Fibroblast of lung (primary cell): Measurements from ENCODE around the gene ARHGEF7. TPM values are rescaled to one million over a fixed set of nuclear protein-coding genes. Genes with fewer than 3 reads are reported as not detected.

Source experiments
- DNase-seq, 2 donors: peaks; one replicate each; pipeline versions ENCODE4 v3.0.0 to v3.0.0-alpha.2; 2010; ENCODE audit warnings: low read depth in 2 of 2
- H2AFZ ChIP-seq: 2 replicates; pipeline ENCODE4 v1.5.1; 2012; ENCODE audit warnings: low read length, control low read depth, inconsistent platforms
- H3K27ac ChIP-seq: 2 replicates; pipeline ENCODE4 v1.5.1; 2011; ENCODE audit warnings: low read length, control low read depth; ENCODE audit not compliant: insufficient read depth
- H3K27me3 ChIP-seq: 2 replicates; pipeline ENCODE4 v1.5.1; 2011; ENCODE audit warnings: mild to moderate bottlenecking, low read length; ENCODE audit not compliant: control insufficient read depth, insufficient read depth
- H3K36me3 ChIP-seq: 2 replicates; pipeline ENCODE4 v1.5.1; 2011; ENCODE audit warnings: low read length; ENCODE audit not compliant: control insufficient read depth, insufficient read depth
- H3K4me1 ChIP-seq: 2 replicates; pipeline ENCODE4 v1.5.1; 2011; ENCODE audit warnings: low read length; ENCODE audit not compliant: control insufficient read depth, insufficient read depth; ENCODE audit errors: extremely low read depth
- H3K4me2 ChIP-seq: 2 replicates; pipeline ENCODE4 v1.5.1; 2011; ENCODE audit warnings: low read length, control low read depth; ENCODE audit not compliant: insufficient read depth; ENCODE audit errors: extremely low read depth
- H3K4me3 ChIP-seq, 4 experiments: fragments of 200-600 bp in 1 of 4; sonication (generic) in 1 of 4; replicated peaks in 1 of 4; 2 replicates each; pipeline ENCODE4 v1.5.1; 2011 to 2016; ENCODE audit warnings: low read length in 4 of 4, low read depth in 3 of 4, mild to moderate bottlenecking in 3 of 4, control low read depth in 2 of 4, inconsistent platforms in 1 of 4, mixed read lengths in 1 of 4; ENCODE audit not compliant: insufficient read depth in 1 of 4; ENCODE audit errors: control extremely low read depth in 1 of 4
- H3K79me2 ChIP-seq: 2 replicates; pipeline ENCODE4 v1.5.1; 2012; ENCODE audit warnings: mild to moderate bottlenecking, low read length, inconsistent platforms; ENCODE audit not compliant: control insufficient read depth, insufficient read depth
- H3K9ac ChIP-seq: 2 replicates; pipeline ENCODE4 v1.5.1; 2011; ENCODE audit warnings: mild to moderate bottlenecking, low read length, control low read depth; ENCODE audit not compliant: insufficient read depth
- H3K9me3 ChIP-seq: 2 replicates; pipeline ENCODE4 v1.5.1; 2012; ENCODE audit warnings: low read depth, low read length; ENCODE audit not compliant: control insufficient read depth, insufficient read depth
- H4K20me1 ChIP-seq: 2 replicates; pipeline ENCODE4 v1.5.1; 2011; ENCODE audit warnings: low read length; ENCODE audit not compliant: control insufficient read depth, insufficient read depth; ENCODE audit errors: extremely low read depth
- EZH2 ChIP-seq: IDR thresholded peaks from 2 replicates; pipeline ENCODE4 v1.5.1; 2012; ENCODE audit warnings: low read length, control low read depth, mild to moderate bottlenecking; ENCODE audit errors: missing control alignments
- polyA plus RNA-seq, 2 donors: library from polyadenylated mRNA; depleted of rRNA in 1 of 2; stranded (reverse) in 1 of 2; unstranded in 1 of 2; fragments of >200 nt; gene quantifications; 2 replicates each; pipeline ENCODE4 v1.2.1, GENCODE V29; 2011 to 2012; ENCODE audit warnings: missing spikeins in 1 of 2
- total RNA-seq: library from RNA; depleted of rRNA; stranded (reverse); fragments of >200 nt; gene quantifications from 2 replicates; pipeline ENCODE4 v1.2.1, GENCODE V29; 2014
- TF ChIP-seq, protein P1 (sequence below), 2 donors: IDR thresholded peaks in 1 of 2; conservative IDR thresholded peaks in 1 of 2; 1 replicate in 1 of 2; 2 replicates in 1 of 2; pipeline ENCODE4 v1.5.1; 2011 to 2012; ENCODE audit warnings: low read length in 2 of 2, control low read depth in 1 of 2, inconsistent platforms in 1 of 2, low read depth in 1 of 2, mild to moderate bottlenecking in 1 of 2

The ARHGEF7 gene
- total and polyA plus RNA-seq, 2 donors (not counting 1 experiment from before 2014, with no cell fraction given): 29.1 to 42.8 TPM

DNA sequence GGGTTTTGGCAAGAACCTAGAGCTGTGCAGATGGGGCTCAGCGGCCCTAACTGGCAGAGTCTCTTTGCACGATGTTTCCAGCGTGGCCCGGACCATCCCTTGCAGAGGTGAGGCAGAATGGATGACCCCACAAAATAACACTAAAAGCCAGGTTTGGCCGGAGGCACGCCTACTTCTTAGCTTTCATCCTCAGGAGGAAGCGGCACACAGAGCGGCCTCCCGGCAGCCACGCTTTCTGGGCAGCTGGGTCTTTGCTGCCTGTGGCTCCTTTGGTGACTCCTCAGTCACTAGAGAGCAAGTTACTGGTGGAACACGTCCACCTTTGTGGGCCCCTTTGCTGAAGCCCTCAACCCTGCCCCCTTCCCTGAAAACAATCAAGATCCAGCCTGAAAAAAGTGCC lies 230.6 kb downstream of the ARHGEF7 start:
- Histone ChIP-seq H3K9me3 (no peaks in the 10 kb centered on the region), H4K20me1 (no peaks in the 10 kb centered on the region), H2AFZ (no peak overlapping the region), H3K9ac (no peak overlapping the region), H3K4me2 (no peak overlapping the region), H3K27ac (no peak overlapping the region), H3K4me3 (no peak overlapping the region), H3K4me1 (no peaks in the 10 kb centered on the region), H3K27me3 (no peaks in the 10 kb centered on the region), H3K79me2 (no peaks in the 10 kb centered on the region), H3K36me3 (no peaks in the 10 kb centered on the region)
- TF ChIP-seq, protein P1, sequence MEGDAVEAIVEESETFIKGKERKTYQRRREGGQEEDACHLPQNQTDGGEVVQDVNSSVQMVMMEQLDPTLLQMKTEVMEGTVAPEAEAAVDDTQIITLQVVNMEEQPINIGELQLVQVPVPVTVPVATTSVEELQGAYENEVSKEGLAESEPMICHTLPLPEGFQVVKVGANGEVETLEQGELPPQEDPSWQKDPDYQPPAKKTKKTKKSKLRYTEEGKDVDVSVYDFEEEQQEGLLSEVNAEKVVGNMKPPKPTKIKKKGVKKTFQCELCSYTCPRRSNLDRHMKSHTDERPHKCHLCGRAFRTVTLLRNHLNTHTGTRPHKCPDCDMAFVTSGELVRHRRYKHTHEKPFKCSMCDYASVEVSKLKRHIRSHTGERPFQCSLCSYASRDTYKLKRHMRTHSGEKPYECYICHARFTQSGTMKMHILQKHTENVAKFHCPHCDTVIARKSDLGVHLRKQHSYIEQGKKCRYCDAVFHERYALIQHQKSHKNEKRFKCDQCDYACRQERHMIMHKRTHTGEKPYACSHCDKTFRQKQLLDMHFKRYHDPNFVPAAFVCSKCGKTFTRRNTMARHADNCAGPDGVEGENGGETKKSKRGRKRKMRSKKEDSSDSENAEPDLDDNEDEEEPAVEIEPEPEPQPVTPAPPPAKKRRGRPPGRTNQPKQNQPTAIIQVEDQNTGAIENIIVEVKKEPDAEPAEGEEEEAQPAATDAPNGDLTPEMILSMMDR (conservative IDR thresholded peaks at IDR 0.05 in 1 of 2, IDR thresholded peaks at IDR 0.05 in 1 of 2; ENCODE audit: low read depth in 1 of 2, low read length in 2 of 2): no peak
- TF ChIP-seq EZH2: no peak
- no peak for DNase-seq

DNA sequence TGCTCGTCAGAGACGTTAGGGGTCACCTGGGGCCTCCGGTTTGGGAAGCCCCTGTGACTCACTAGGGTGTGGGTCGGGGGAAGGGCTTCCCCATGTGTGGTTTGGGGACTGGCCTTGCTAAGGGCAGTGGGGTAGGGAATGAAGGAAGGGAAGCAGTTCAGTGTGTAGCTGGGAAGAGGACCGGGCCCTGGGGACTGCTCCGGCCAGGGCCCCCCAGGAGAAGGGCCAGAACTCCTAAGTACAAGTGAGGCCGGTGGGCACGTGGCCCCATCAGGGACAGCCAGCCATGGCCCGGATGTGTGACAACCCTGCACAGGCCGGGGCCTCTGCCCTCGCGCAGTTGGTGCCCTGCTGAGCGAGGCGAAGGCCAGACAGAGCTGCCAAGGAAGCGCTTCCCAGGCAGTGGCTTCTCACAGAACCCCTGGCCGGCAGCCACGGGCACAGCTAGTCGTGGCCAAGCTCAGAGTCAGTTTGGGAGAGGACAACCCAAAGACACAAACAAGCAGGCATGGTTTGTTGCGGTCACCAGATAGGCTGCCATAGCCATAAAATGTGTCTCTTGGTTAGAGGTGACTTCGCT lies 231.1 kb downstream of the ARHGEF7 start:
- DNase-seq: no peak
- TF ChIP-seq, protein P1 (conservative IDR thresholded peaks at IDR 0.05 in 1 of 2, IDR thresholded peaks at IDR 0.05 in 1 of 2; ENCODE audit: low read depth in 1 of 2, low read length in 2 of 2): no peak
- no peak for TF ChIP-seq EZH2
- no peaks in the 10 kb centered on the region for H3K4me1 ChIP-seq
- H4K20me1 ChIP-seq: no peaks in the 10 kb centered on the region
- H3K27me3 ChIP-seq: no peaks in the 10 kb centered on the region
- H3K27ac ChIP-seq: no peak overlapping the region
- no peak overlapping the region for H3K4me3 ChIP-seq
- H2AFZ ChIP-seq: no peak overlapping the region
- H3K79me2 ChIP-seq: no peaks in the 10 kb centered on the region
- no peak overlapping the region for H3K9ac ChIP-seq
- H3K9me3 ChIP-seq: no peaks in the 10 kb centered on the region
- H3K36me3 ChIP-seq: no peaks in the 10 kb centered on the region
- no peak overlapping the region for H3K4me2 ChIP-seq

DNA sequence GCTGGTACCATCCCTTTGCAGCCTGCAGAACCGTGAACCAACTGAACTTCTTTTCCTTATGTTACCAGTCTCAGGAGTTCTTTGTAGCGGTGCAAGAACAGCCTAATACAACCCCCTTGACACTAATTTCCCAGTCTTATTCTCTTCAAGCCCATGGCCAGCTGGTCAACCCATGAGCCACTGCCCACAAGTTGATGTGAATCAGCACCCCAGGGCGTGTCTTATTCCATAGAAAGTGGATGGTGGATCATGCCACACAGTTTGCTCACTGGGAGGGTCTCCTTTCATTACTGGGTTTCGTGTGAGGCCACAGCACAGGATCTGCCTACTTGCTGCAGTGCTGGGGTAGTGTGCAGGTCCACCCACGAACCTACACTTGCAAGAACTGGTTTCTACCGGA lies 232.3 kb downstream of the ARHGEF7 start:
- TF ChIP-seq, protein P1 (conservative IDR thresholded peaks at IDR 0.05 in 1 of 2, IDR thresholded peaks at IDR 0.05 in 1 of 2; ENCODE audit: low read depth in 1 of 2, low read length in 2 of 2): no peak
- TF ChIP-seq EZH2: no peak
- H3K27ac ChIP-seq: no peak overlapping the region

More for the DNA sequence above, 232.3 kb downstream of the ARHGEF7 start:
- DNase-seq: no peak
- Histone ChIP-seq H3K9ac (no peak overlapping the region), H3K9me3 (no peaks in the 10 kb centered on the region), H3K4me3 (no peak overlapping the region), H4K20me1 (no peaks in the 10 kb centered on the region), H2AFZ (no peak overlapping the region), H3K79me2 (no peaks in the 10 kb centered on the region), H3K36me3 (no peaks in the 10 kb centered on the region), H3K4me1 (no peaks in the 10 kb centered on the region), H3K4me2 (no peak overlapping the region), H3K27me3 (no peaks in the 10 kb centered on the region)
